GM23338 (cell line): ENCODE results near the gene SEZ6. TPM values are rescaled to one million over a fixed set of nuclear protein-coding genes. Genes with fewer than 3 reads are reported as not detected.

Experiments
- ATAC-seq: fragments of 200-7000 bp; cut with Tn5 transposase; 3 replicates; pipeline ENCODE4 v1.9.1; 2020
- DNase-seq: peaks from one replicate; pipeline ENCODE4 v3.0.0-alpha.2; 2015; ENCODE audit warnings: low spot score
- H2AFZ ChIP-seq: fragments of 200-600 bp; sonication (generic); 2 replicates; pipeline ENCODE4 v1.8.0; 2016; ENCODE audit warnings: antibody characterized with exemption, mild to moderate bottlenecking, moderate library complexity
- H3F3A ChIP-seq: fragments of 200-600 bp; sonication (generic); replicated peaks from 2 replicates; pipeline ENCODE4 v1.8.0; 2017; ENCODE audit warnings: antibody characterized with exemption, mixed run types, low read depth
- H3K27ac ChIP-seq: fragments of 200-600 bp; sonication (generic); 2 replicates; pipeline ENCODE4 v1.6.1; 2016; ENCODE audit warnings: low read depth
- H3K27me3 ChIP-seq: fragments of 200-600 bp; sonication (generic); 2 replicates; pipeline ENCODE4 v1.8.0; 2016; ENCODE audit warnings: mild to moderate bottlenecking, mixed run types, moderate library complexity; ENCODE audit not compliant: insufficient read depth
- H3K36me3 ChIP-seq: fragments of 200-600 bp; sonication (generic); 2 replicates; pipeline ENCODE4 v1.8.0; 2016; ENCODE audit warnings: mild to moderate bottlenecking; ENCODE audit not compliant: insufficient read depth
- H3K4me1 ChIP-seq: fragments of 200-600 bp; sonication (generic); 2 replicates; pipeline ENCODE4 v1.8.0; 2016; ENCODE audit warnings: mild to moderate bottlenecking, moderate library complexity; ENCODE audit not compliant: insufficient read depth
- H3K4me2 ChIP-seq: fragments of 200-600 bp; sonication (generic); 2 replicates; pipeline ENCODE4 v1.7.1; 2017; ENCODE audit warnings: mixed run types
- H3K4me3 ChIP-seq: fragments of 200-600 bp; sonication (generic); 2 replicates; pipeline ENCODE4 v1.6.1; 2016; ENCODE audit warnings: mixed run types
- H3K79me2 ChIP-seq: fragments of 200-600 bp; sonication (generic); replicated peaks from 2 replicates; pipeline ENCODE4 v1.8.0; 2017; ENCODE audit warnings: mild to moderate bottlenecking; ENCODE audit not compliant: insufficient read depth
- H3K9me2 ChIP-seq: fragments of 200-600 bp; sonication (generic); 2 replicates; pipeline ENCODE4 v1.8.0; 2017; ENCODE audit not compliant: insufficient read depth
- H4K20me1 ChIP-seq: fragments of 200-600 bp; sonication (generic); replicated peaks from 2 replicates; pipeline ENCODE4 v1.8.0; 2017; ENCODE audit warnings: mild to moderate bottlenecking; ENCODE audit not compliant: insufficient read depth
- H3K27ac Mint-ChIP-seq: 2 replicates; pipeline ENCODE4 v1.8.0; 2020; ENCODE audit warnings: inconsistent platforms, mild to moderate bottlenecking, moderate library complexity, mixed read lengths
- H3K27me3 Mint-ChIP-seq: 3 replicates; pipeline ENCODE4 v1.8.0; 2022; ENCODE audit warnings: low read depth, mild to moderate bottlenecking, moderate library complexity, mixed read lengths, inconsistent platforms; ENCODE audit not compliant: insufficient read depth, poor library complexity
- H3K36me3 Mint-ChIP-seq: 3 replicates; pipeline ENCODE4 v1.8.0; 2021; ENCODE audit warnings: low read depth, mild to moderate bottlenecking, inconsistent platforms, moderate library complexity, mixed read lengths
- H3K4me1 Mint-ChIP-seq: 3 replicates; pipeline ENCODE4 v1.8.0; 2020; ENCODE audit warnings: mild to moderate bottlenecking, inconsistent platforms, mixed read lengths
- H3K4me3 Mint-ChIP-seq: 3 replicates; pipeline ENCODE4 v1.8.0; 2021; ENCODE audit warnings: moderate library complexity, mild to moderate bottlenecking, inconsistent platforms, mixed read lengths
- H3K9me3 Mint-ChIP-seq: 3 replicates; pipeline ENCODE4 v1.8.0; 2020; ENCODE audit warnings: moderate library complexity, mild to moderate bottlenecking, inconsistent platforms, mixed read lengths
- CREB1 ChIP-seq: fragments of 250-450 bp; sonication (Bioruptor Pico); IDR thresholded peaks from 2 replicates; pipeline ENCODE4 v1.5.0; 2020; ENCODE audit warnings: low read depth, mild to moderate bottlenecking, moderate library complexity
- EZH2 ChIP-seq: fragments of 200-600 bp; sonication (generic); IDR thresholded peaks from one replicate; pipeline ENCODE4 v1.8.0; 2017; ENCODE audit warnings: antibody characterized with exemption, mild to moderate bottlenecking, low read depth; ENCODE audit not compliant: unreplicated experiment
- EZH2phosphoT487 ChIP-seq: fragments of 200-600 bp; sonication (generic); IDR thresholded peaks from one replicate; pipeline ENCODE4 v1.8.1; 2018; ENCODE audit warnings: antibody characterized with exemption; ENCODE audit not compliant: unreplicated experiment
- JUNB ChIP-seq: IDR thresholded peaks from one replicate; pipeline ENCODE4 v1.6.1; 2016; ENCODE audit warnings: antibody characterized with exemption; ENCODE audit not compliant: unreplicated experiment
- NANOG ChIP-seq: IDR thresholded peaks from 2 replicates; pipeline ENCODE4 v1.6.1; 2016; ENCODE audit warnings: antibody characterized with exemption, borderline replicate concordance
- POLR2AphosphoS5 ChIP-seq: IDR thresholded peaks from 2 replicates; pipeline ENCODE4 v1.6.1; 2016; ENCODE audit warnings: antibody characterized with exemption, low read depth
- STAT1 ChIP-seq: IDR thresholded peaks from one replicate; pipeline ENCODE4 v1.6.1; 2016; ENCODE audit warnings: antibody characterized with exemption; ENCODE audit not compliant: unreplicated experiment
- ZNF114 ChIP-seq: fragments of 250-450 bp; sonication (Bioruptor Pico); IDR thresholded peaks from 2 replicates; pipeline ENCODE4 v1.5.0; 2020; ENCODE audit warnings: mild to moderate bottlenecking, moderate library complexity
- ZNF331 ChIP-seq: fragments of 250-450 bp; sonication (Bioruptor Pico); IDR thresholded peaks from 2 replicates; pipeline ENCODE4 v1.5.0; 2020; ENCODE audit warnings: low read depth, mild to moderate bottlenecking, moderate library complexity
- polyA plus RNA-seq: library from polyadenylated mRNA; unstranded; fragments of >200 nt; fragmentation: Nextera tagmentation; extraction: Ambion mirVana; gene quantifications from 2 replicates; pipeline ENCODE4 v1.2.1, GENCODE V29; 2016
- total RNA-seq: library from RNA; depleted of rRNA; stranded (reverse); fragments of >200 nt; shearing (Covaris generic); gene quantifications from 2 replicates; pipeline ENCODE4 v1.2.3, GENCODE V29; 2014
- TF ChIP-seq, protein P1 (sequence below), 2 experiments: fragments of 200-600 bp in 1 of 2; sonication (generic) in 1 of 2; conservative IDR thresholded peaks; 2 replicates each; pipeline versions ENCODE4 v1.5.1 to v1.6.1; 2016 to 2017; ENCODE audit warnings: antibody characterized with exemption in 2 of 2, low read depth in 2 of 2, mild to moderate bottlenecking in 2 of 2, moderate library complexity in 1 of 2
- TF ChIP-seq, protein P2 (sequence below): IDR thresholded peaks from 2 replicates; pipeline ENCODE4 v1.6.1; 2016; ENCODE audit warnings: antibody characterized with exemption
- TF ChIP-seq, protein P3 (sequence below): fragments of 250-450 bp; sonication (Bioruptor Pico); IDR thresholded peaks from 2 replicates; pipeline ENCODE4 v1.5.0; 2020; ENCODE audit warnings: mild to moderate bottlenecking, moderate library complexity
- TF ChIP-seq, protein P4 (sequence below): IDR thresholded peaks from one replicate; pipeline ENCODE4 v1.6.1; 2018; ENCODE audit warnings: antibody characterized with exemption; ENCODE audit not compliant: unreplicated experiment

SEZ6 gene
- total and polyA plus RNA-seq, 2 experiments from 2014 or later: 1.0 to 6.5 TPM

DNA sequence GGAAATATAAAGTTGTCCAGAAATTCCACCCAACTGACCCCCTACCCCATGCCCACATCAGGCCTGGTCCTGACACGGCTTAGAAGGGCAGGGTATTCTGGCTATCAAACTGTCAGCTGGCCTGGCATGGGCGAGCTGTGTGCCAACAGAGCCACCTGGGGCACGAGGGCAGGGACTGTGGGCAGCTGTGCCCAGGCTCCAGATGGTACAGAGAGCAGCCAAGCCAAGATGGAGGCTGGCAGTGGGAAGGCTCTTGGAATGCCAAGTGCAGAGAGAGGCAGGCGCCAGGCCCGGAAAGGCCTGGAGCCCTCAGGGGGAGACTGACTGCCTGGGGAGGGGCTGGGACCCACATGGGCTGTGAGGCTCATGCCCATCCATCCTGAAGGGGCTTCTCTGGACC lies 30.2 kb downstream of the SEZ6 start:
- H3K4me3 Mint-ChIP-seq: no peak overlapping the region
- peaks cover 13% of the 10 kb centered on the region for H3K27me3 Mint-ChIP-seq
- no peaks in the 10 kb centered on the region for H3K4me1 ChIP-seq
- H3K36me3 ChIP-seq: no peaks in the 10 kb centered on the region
- no peak overlapping the region for H2AFZ ChIP-seq
- peaks cover 4% of the 10 kb centered on the region; the same call in 1 of the 2 replicates for H3F3A ChIP-seq
- peaks cover 14% of the 10 kb centered on the region for H3K4me1 Mint-ChIP-seq
- no peaks in the 10 kb centered on the region for H3K79me2 ChIP-seq
- no peaks in the 10 kb centered on the region for H4K20me1 ChIP-seq
- ATAC-seq (no peak), DNase-seq (no peak)
- H3K27me3 ChIP-seq: no peaks in the 10 kb centered on the region
- no peak overlapping the region for H3K27ac Mint-ChIP-seq
- no peak overlapping the region for H3K4me2 ChIP-seq
- no peaks in the 10 kb centered on the region for H3K9me2 ChIP-seq
- no peak overlapping the region for H3K4me3 ChIP-seq
- H3K36me3 Mint-ChIP-seq: no peaks in the 10 kb centered on the region
- H3K9me3 Mint-ChIP-seq: no peaks in the 10 kb centered on the region
- H3K27ac ChIP-seq: no peak overlapping the region
- no peak for TF ChIP-seq STAT1
- no peak for TF ChIP-seq EZH2
- TF ChIP-seq, protein P1, sequence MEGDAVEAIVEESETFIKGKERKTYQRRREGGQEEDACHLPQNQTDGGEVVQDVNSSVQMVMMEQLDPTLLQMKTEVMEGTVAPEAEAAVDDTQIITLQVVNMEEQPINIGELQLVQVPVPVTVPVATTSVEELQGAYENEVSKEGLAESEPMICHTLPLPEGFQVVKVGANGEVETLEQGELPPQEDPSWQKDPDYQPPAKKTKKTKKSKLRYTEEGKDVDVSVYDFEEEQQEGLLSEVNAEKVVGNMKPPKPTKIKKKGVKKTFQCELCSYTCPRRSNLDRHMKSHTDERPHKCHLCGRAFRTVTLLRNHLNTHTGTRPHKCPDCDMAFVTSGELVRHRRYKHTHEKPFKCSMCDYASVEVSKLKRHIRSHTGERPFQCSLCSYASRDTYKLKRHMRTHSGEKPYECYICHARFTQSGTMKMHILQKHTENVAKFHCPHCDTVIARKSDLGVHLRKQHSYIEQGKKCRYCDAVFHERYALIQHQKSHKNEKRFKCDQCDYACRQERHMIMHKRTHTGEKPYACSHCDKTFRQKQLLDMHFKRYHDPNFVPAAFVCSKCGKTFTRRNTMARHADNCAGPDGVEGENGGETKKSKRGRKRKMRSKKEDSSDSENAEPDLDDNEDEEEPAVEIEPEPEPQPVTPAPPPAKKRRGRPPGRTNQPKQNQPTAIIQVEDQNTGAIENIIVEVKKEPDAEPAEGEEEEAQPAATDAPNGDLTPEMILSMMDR (conservative IDR thresholded peaks at IDR 0.05; ENCODE audit: low read depth in 2 of 2): no peak
- TF ChIP-seq ZNF331 (CRISPR knock-in tag): no peak
- TF ChIP-seq, protein P2, sequence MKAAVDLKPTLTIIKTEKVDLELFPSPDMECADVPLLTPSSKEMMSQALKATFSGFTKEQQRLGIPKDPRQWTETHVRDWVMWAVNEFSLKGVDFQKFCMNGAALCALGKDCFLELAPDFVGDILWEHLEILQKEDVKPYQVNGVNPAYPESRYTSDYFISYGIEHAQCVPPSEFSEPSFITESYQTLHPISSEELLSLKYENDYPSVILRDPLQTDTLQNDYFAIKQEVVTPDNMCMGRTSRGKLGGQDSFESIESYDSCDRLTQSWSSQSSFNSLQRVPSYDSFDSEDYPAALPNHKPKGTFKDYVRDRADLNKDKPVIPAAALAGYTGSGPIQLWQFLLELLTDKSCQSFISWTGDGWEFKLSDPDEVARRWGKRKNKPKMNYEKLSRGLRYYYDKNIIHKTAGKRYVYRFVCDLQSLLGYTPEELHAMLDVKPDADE: no peak
- TF ChIP-seq ZNF114: no peak
- TF ChIP-seq, protein P3, sequence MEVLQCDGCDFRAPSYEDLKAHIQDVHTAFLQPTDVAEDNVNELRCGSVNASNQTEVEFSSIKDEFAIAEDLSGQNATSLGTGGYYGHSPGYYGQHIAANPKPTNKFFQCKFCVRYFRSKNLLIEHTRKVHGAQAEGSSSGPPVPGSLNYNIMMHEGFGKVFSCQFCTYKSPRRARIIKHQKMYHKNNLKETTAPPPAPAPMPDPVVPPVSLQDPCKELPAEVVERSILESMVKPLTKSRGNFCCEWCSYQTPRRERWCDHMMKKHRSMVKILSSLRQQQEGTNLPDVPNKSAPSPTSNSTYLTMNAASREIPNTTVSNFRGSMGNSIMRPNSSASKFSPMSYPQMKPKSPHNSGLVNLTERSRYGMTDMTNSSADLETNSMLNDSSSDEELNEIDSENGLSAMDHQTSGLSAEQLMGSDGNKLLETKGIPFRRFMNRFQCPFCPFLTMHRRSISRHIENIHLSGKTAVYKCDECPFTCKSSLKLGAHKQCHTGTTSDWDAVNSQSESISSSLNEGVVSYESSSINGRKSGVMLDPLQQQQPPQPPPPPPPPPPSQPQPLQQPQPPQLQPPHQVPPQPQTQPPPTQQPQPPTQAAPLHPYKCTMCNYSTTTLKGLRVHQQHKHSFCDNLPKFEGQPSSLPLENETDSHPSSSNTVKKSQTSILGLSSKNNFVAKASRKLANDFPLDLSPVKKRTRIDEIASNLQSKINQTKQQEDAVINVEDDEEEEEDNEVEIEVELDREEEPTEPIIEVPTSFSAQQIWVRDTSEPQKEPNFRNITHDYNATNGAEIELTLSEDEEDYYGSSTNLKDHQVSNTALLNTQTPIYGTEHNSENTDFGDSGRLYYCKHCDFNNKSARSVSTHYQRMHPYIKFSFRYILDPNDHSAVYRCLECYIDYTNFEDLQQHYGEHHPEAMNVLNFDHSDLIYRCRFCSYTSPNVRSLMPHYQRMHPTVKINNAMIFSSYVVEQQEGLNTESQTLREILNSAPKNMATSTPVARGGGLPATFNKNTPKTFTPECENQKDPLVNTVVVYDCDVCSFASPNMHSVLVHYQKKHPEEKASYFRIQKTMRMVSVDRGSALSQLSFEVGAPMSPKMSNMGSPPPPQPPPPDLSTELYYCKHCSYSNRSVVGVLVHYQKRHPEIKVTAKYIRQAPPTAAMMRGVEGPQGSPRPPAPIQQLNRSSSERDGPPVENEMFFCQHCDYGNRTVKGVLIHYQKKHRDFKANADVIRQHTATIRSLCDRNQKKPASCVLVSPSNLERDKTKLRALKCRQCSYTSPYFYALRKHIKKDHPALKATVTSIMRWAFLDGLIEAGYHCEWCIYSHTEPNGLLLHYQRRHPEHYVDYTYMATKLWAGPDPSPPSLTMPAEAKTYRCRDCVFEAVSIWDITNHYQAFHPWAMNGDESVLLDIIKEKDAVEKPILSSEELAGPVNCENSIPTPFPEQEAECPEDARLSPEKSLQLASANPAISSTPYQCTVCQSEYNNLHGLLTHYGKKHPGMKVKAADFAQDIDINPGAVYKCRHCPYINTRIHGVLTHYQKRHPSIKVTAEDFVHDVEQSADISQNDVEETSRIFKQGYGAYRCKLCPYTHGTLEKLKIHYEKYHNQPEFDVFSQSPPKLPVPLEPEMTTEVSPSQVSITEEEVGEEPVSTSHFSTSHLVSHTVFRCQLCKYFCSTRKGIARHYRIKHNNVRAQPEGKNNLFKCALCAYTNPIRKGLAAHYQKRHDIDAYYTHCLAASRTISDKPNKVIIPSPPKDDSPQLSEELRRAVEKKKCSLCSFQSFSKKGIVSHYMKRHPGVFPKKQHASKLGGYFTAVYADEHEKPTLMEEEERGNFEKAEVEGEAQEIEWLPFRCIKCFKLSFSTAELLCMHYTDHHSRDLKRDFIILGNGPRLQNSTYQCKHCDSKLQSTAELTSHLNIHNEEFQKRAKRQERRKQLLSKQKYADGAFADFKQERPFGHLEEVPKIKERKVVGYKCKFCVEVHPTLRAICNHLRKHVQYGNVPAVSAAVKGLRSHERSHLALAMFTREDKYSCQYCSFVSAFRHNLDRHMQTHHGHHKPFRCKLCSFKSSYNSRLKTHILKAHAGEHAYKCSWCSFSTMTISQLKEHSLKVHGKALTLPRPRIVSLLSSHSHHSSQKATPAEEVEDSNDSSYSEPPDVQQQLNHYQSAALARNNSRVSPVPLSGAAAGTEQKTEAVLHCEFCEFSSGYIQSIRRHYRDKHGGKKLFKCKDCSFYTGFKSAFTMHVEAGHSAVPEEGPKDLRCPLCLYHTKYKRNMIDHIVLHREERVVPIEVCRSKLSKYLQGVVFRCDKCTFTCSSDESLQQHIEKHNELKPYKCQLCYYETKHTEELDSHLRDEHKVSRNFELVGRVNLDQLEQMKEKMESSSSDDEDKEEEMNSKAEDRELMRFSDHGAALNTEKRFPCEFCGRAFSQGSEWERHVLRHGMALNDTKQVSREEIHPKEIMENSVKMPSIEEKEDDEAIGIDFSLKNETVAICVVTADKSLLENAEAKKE (CRISPR knock-in tag): no peak
- no peak for TF ChIP-seq POLR2AphosphoS5
- TF ChIP-seq EZH2phosphoT487: no peak
- TF ChIP-seq, protein P4, sequence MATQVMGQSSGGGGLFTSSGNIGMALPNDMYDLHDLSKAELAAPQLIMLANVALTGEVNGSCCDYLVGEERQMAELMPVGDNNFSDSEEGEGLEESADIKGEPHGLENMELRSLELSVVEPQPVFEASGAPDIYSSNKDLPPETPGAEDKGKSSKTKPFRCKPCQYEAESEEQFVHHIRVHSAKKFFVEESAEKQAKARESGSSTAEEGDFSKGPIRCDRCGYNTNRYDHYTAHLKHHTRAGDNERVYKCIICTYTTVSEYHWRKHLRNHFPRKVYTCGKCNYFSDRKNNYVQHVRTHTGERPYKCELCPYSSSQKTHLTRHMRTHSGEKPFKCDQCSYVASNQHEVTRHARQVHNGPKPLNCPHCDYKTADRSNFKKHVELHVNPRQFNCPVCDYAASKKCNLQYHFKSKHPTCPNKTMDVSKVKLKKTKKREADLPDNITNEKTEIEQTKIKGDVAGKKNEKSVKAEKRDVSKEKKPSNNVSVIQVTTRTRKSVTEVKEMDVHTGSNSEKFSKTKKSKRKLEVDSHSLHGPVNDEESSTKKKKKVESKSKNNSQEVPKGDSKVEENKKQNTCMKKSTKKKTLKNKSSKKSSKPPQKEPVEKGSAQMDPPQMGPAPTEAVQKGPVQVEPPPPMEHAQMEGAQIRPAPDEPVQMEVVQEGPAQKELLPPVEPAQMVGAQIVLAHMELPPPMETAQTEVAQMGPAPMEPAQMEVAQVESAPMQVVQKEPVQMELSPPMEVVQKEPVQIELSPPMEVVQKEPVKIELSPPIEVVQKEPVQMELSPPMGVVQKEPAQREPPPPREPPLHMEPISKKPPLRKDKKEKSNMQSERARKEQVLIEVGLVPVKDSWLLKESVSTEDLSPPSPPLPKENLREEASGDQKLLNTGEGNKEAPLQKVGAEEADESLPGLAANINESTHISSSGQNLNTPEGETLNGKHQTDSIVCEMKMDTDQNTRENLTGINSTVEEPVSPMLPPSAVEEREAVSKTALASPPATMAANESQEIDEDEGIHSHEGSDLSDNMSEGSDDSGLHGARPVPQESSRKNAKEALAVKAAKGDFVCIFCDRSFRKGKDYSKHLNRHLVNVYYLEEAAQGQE: no peak
- no peak for TF ChIP-seq NANOG
- TF ChIP-seq CREB1 (CRISPR knock-in tag): no peak
- no peak for TF ChIP-seq JUNB
